Parathyroid adenoma (tissue), 2 donors: ENCODE measurements around the gene LLGL1.

Experiments used
- H2AFZ ChIP-seq: fragments of 300-600 bp; sonication (generic); one replicate; pipeline ENCODE4 v1.7.0; 2017; ENCODE audit warnings: antibody characterized with exemption, mild to moderate bottlenecking
- H3K27ac ChIP-seq: fragments of 300-600 bp; sonication (generic); one replicate; pipeline ENCODE4 v1.7.0; 2017
- H3K27me3 ChIP-seq: fragments of 300-600 bp; sonication (generic); one replicate; pipeline ENCODE4 v1.7.0; 2017; ENCODE audit warnings: low read length; ENCODE audit not compliant: control insufficient read depth, insufficient read depth
- H3K36me3 ChIP-seq: fragments of 300-600 bp; sonication (generic); one replicate; pipeline ENCODE4 v1.7.0; 2017; ENCODE audit warnings: low read length; ENCODE audit not compliant: control insufficient read depth, insufficient read depth
- H3K4me1 ChIP-seq: fragments of 300-600 bp; sonication (generic); one replicate; pipeline ENCODE4 v1.7.0; 2017; ENCODE audit warnings: control low read depth
- H3K4me2 ChIP-seq: fragments of 300-600 bp; sonication (generic); one replicate; pipeline ENCODE4 v1.7.0; 2017; ENCODE audit warnings: low read length
- H3K4me3 ChIP-seq: fragments of 300-600 bp; sonication (generic); one replicate; pipeline ENCODE4 v1.7.0; 2017; ENCODE audit warnings: low read depth, low read length
- H3K79me2 ChIP-seq: fragments of 300-600 bp; sonication (generic); one replicate; pipeline ENCODE4 v1.7.0; 2017; ENCODE audit warnings: control low read depth
- H3K9ac ChIP-seq: fragments of 300-600 bp; sonication (generic); one replicate; pipeline ENCODE4 v1.7.0; 2017; ENCODE audit warnings: mild to moderate bottlenecking
- H3K9me3 ChIP-seq: fragments of 300-600 bp; sonication (generic); one replicate; pipeline ENCODE4 v1.7.0; 2017; ENCODE audit warnings: low read length; ENCODE audit not compliant: control insufficient read depth
- TF ChIP-seq, protein P1 (sequence below): fragments of 300-600 bp; sonication (generic); IDR thresholded peaks from one replicate; pipeline ENCODE4 v1.7.0; 2017; ENCODE audit warnings: antibody characterized with exemption, mild to moderate bottlenecking
- donor health status: primary hyperparathyroidism.

Gene LLGL1

GRCh38 chr17:18251204-18251603 is 25.8 kb downstream of the LLGL1 start:
- Histone ChIP-seq H3K9me3 (no peaks in the 10 kb centered on the region), H3K79me2 (peaks cover 31% of the 10 kb centered on the region), H2AFZ (no peak overlapping the region), H3K9ac (no peak overlapping the region), H3K4me2 (no peak overlapping the region), H3K36me3 (no peaks in the 10 kb centered on the region), H3K27me3 (no peaks in the 10 kb centered on the region), H3K4me3 (no peak overlapping the region), H3K4me1 (no peaks in the 10 kb centered on the region), H3K27ac (no peak overlapping the region)
- TF ChIP-seq, protein P1, sequence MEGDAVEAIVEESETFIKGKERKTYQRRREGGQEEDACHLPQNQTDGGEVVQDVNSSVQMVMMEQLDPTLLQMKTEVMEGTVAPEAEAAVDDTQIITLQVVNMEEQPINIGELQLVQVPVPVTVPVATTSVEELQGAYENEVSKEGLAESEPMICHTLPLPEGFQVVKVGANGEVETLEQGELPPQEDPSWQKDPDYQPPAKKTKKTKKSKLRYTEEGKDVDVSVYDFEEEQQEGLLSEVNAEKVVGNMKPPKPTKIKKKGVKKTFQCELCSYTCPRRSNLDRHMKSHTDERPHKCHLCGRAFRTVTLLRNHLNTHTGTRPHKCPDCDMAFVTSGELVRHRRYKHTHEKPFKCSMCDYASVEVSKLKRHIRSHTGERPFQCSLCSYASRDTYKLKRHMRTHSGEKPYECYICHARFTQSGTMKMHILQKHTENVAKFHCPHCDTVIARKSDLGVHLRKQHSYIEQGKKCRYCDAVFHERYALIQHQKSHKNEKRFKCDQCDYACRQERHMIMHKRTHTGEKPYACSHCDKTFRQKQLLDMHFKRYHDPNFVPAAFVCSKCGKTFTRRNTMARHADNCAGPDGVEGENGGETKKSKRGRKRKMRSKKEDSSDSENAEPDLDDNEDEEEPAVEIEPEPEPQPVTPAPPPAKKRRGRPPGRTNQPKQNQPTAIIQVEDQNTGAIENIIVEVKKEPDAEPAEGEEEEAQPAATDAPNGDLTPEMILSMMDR = no peak

- H3K79me2 ChIP-seq = peaks cover 39% of the 10 kb centered on the region
- H3K4me2 ChIP-seq = no peak overlapping the region
- H3K4me3 ChIP-seq = no peak overlapping the region
- H3K9ac ChIP-seq = no peak overlapping the region
- no peaks in the 10 kb centered on the region for H3K36me3 ChIP-seq
- TF ChIP-seq, protein P1 = no peak
- no peaks in the 10 kb centered on the region for H3K9me3 ChIP-seq
- peaks cover 6% of the 10 kb centered on the region for H3K4me1 ChIP-seq
- no peak overlapping the region for H2AFZ ChIP-seq
- no peak overlapping the region for H3K27ac ChIP-seq
- no peaks in the 10 kb centered on the region for H3K27me3 ChIP-seq
These were observed 26.7 kb downstream of the LLGL1 start for GRCh38 chr17:18252160-18252559.

DNA sequence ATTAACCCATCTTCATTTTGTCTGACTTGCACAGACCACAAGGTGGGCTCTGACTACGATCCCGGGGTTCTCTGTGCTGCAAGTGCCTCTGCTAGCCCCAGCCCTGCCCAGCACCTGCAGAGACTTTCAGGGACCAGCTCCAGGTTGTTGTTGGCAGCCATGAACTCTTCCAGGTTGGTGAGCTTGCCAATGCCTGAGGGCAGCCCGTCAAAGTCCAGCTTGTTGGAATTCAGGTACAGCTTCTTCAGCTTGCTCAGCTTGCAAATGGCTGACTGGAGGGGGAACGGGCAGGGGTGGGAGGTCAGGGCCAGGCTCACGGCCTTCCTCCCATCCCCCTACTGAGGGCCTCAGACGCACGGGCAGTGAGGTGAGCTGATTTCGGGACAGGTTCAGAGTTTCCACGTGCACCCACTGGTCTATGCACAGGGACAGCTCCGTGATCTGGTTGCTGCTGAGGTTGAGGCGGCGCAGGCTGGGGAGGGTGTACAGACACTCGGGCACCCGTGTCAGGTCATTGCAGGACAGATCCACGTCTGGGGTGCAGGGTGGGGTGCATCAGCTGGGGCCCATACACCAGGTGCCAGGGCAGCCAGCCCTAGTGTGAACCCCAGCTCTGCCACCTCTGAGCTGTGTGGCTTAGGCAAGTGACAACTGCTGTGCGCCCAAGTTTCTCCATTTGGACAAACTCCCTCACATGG is 27.9 kb downstream of the LLGL1 start:
- H3K9ac ChIP-seq = no peak overlapping the region
- no peak overlapping the region for H3K4me3 ChIP-seq
- peaks cover 9% of the 10 kb centered on the region for H3K4me1 ChIP-seq
- no peaks in the 10 kb centered on the region for H3K9me3 ChIP-seq
- no peak overlapping the region for H3K27ac ChIP-seq
- H3K36me3 ChIP-seq = no peaks in the 10 kb centered on the region
- H3K79me2 ChIP-seq = peaks cover 44% of the 10 kb centered on the region
- no peaks in the 10 kb centered on the region for H3K27me3 ChIP-seq
- no peak overlapping the region for H2AFZ ChIP-seq
- no peak overlapping the region for H3K4me2 ChIP-seq
- TF ChIP-seq, protein P1 = no peak

DNA sequence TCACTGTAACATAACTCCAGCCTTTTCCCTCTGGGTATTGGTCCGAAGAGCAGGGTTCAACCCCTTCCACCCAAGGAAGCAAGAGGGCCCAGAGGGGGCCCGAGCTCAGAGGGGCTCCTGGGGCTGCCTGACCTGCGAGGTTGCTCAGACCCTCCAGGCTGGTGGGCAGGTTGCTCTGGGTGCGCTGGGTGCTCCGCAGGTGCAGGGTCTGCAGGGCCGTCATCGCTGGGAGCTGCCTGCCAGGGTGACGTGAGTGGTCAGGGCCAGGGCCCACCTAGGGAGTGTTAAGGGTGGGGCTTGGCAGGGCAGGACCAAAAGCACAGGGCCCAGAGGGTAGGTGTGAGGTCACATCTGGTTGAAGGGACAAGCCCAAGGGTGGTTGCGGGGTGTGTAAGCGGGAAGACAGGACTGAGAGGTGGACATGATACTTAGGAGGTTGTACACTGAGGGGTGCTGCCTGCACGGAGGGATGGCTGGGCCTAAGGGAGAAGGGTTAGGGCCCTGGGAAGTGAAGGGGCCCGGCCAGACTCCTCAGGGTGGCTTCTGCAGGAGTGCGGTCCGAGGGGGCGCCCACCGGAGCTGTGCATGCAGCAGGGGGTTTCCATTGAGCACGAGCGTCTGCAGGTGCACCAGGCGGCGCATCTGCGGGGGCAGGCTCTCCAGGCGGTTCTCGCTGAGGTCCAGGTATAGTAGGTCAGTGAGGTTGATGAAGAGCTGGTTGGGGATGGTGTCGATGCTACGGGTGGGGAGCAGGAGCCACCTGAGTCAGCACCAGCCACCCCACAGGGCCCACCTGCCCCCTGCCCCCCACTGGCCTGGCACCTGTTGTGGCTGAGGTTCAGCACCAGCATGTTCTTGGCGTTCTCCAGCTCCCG is 28.7 kb downstream of the LLGL1 start:
- TF ChIP-seq, protein P1 = no peak

More for the DNA sequence above, 28.7 kb downstream of the LLGL1 start:
- H3K4me2 ChIP-seq = no peak overlapping the region
- H3K9ac ChIP-seq = no peak overlapping the region
- no peak overlapping the region for H3K4me3 ChIP-seq
- no peaks in the 10 kb centered on the region for H3K27me3 ChIP-seq
- no peaks in the 10 kb centered on the region for H3K9me3 ChIP-seq
- peaks cover 44% of the 10 kb centered on the region for H3K79me2 ChIP-seq
- H2AFZ ChIP-seq = no peak overlapping the region
- H3K36me3 ChIP-seq = no peaks in the 10 kb centered on the region
- peaks cover 12% of the 10 kb centered on the region for H3K4me1 ChIP-seq
- H3K27ac ChIP-seq = no peak overlapping the region
